Type B pancreatic cell (in vitro differentiated cells): ENCODE measurements around the gene LTBP3. TPM values are rescaled to one million over a fixed set of nuclear protein-coding genes. Genes with fewer than 3 reads are reported as not detected.
A peak's percentile ranks its signal among the peaks of the same experiment; 100 is the strongest.

Experiments
- DNase-seq: peaks from one replicate; pipeline ENCODE4 v3.0.0; 2021; ENCODE audit warnings: mixed read lengths; ENCODE audit not compliant: unreplicated experiment; ENCODE audit errors: extremely low spot score
- H3K27ac Mint-ChIP-seq: 2 replicates; pipeline ENCODE4 v1.8.0; 2021; ENCODE audit warnings: mild to moderate bottlenecking, mixed read lengths
- H3K27me3 Mint-ChIP-seq: 2 replicates; pipeline ENCODE4 v1.8.0; 2021; ENCODE audit warnings: mixed read lengths
- H3K36me3 Mint-ChIP-seq: 2 replicates; pipeline ENCODE4 v1.8.0; 2021; ENCODE audit warnings: mixed read lengths
- H3K4me1 Mint-ChIP-seq: one replicate; pipeline ENCODE4 v1.8.0; 2021; ENCODE audit warnings: mixed read lengths; ENCODE audit not compliant: unreplicated experiment
- H3K4me3 Mint-ChIP-seq: 2 replicates; pipeline ENCODE4 v1.8.0; 2021; ENCODE audit warnings: mild to moderate bottlenecking, mixed read lengths
- H3K9me3 Mint-ChIP-seq: 2 replicates; pipeline ENCODE4 v1.8.0; 2021; ENCODE audit warnings: mixed read lengths
- CTCF ChIP-seq: fragments of 200-600 bp; sonication (generic); conservative IDR thresholded peaks from 2 replicates; pipeline ENCODE4 v1.5.0; 2021; ENCODE audit warnings: antibody characterized with exemption, mild to moderate bottlenecking
- total RNA-seq: library from RNA; stranded (reverse); gene quantifications from 2 replicates; pipeline ENCODE4 v1.2.1, GENCODE V29; 2021; ENCODE audit warnings: low replicate concordance

LTBP3 gene
- total RNA-seq, 1 donor from 2014 or later, result 71.8 TPM

GRCh38 chr11:65598258-65598699 is 40.1 kb upstream of the LTBP3 start:
- Mint-ChIP-seq H3K4me3 (no peak overlapping the region), H3K36me3 (peaks cover 7% of the 10 kb centered on the region), H3K9me3 (no peaks in the 10 kb centered on the region), H3K27me3 (peaks cover 5% of the 10 kb centered on the region), H3K4me1 (no peaks in the 10 kb centered on the region), H3K27ac (no peak overlapping the region)
- DNase-seq, result no peak
- no peak for TF ChIP-seq CTCF

- TF ChIP-seq CTCF, result no peak
- no peak for DNase-seq
- no peak overlapping the region for H3K4me3 Mint-ChIP-seq
- peaks cover 5% of the 10 kb centered on the region for H3K36me3 Mint-ChIP-seq
- H3K27ac Mint-ChIP-seq, result no peak overlapping the region
- no peaks in the 10 kb centered on the region for H3K4me1 Mint-ChIP-seq
- no peaks in the 10 kb centered on the region for H3K9me3 Mint-ChIP-seq
- peaks cover 7% of the 10 kb centered on the region for H3K27me3 Mint-ChIP-seq
Measured at GRCh38 chr11:65596520-65596919, 38.4 kb upstream of the LTBP3 start.

- peaks cover 4% of the 10 kb centered on the region for H3K4me1 Mint-ChIP-seq
- TF ChIP-seq CTCF, result no peak
- no peak within 1 kb of the TSS for H3K4me3 Mint-ChIP-seq
Measured at GRCh38 chr11:65595543-65596281, 37.6 kb upstream of the LTBP3 start, which contains the start of gene KCNK7. TSS of gene KCNK7 (minus strand) at chr11:65595800. CDS start at chr11:65595772, 28 bp downstream.

GRCh38 chr11:65595131-65595530 is 37.0 kb upstream of the LTBP3 start:
- Mint-ChIP-seq H3K36me3 (no peaks in the 10 kb centered on the region), H3K9me3 (no peaks in the 10 kb centered on the region), H3K4me1 (peaks cover 4% of the 10 kb centered on the region), H3K4me3 (no peak overlapping the region), H3K27ac (no peak overlapping the region), H3K27me3 (peaks cover 15% of the 10 kb centered on the region)
- DNase-seq, result no peak
- TF ChIP-seq CTCF, result no peak

More at GRCh38 chr11:65595543-65596281, 37.6 kb upstream of the LTBP3 start, which contains the start of gene KCNK7:
- no peaks in the 10 kb centered on the region for H3K9me3 Mint-ChIP-seq
- peaks cover 1% of the 10 kb centered on the region for H3K36me3 Mint-ChIP-seq
- peaks cover 10% of the 10 kb centered on the region for H3K27me3 Mint-ChIP-seq
- DNase-seq, result no peak
- H3K27ac Mint-ChIP-seq, result no peak within 1 kb of the TSS

- H3K27ac Mint-ChIP-seq, result no peak overlapping the region
- peaks cover 4% of the 10 kb centered on the region for H3K4me1 Mint-ChIP-seq
- DNase-seq, result no peak
- peaks cover 15% of the 10 kb centered on the region for H3K27me3 Mint-ChIP-seq
- no peaks in the 10 kb centered on the region for H3K9me3 Mint-ChIP-seq
- H3K36me3 Mint-ChIP-seq, result no peaks in the 10 kb centered on the region
- peak; percentile 74 for TF ChIP-seq CTCF
- no peak overlapping the region for H3K4me3 Mint-ChIP-seq
Measured at GRCh38 chr11:65593518-65594414, 35.6 kb upstream of the LTBP3 start.
